ENCODE results near the gene MAP2K2.

Gene MAP2K2

GRCh38 chr19:4098493-4098892, 25.4 kb downstream of the MAP2K2 start:
- TF ChIP-seq GLIS1 (tag by site-specific recombination; IDR thresholded peaks at IDR 0.05) (no peak), GLI2 (tag by site-specific recombination; IDR thresholded peaks at IDR 0.05; ENCODE audit: borderline replicate concordance, low read depth) (no peak), ZNF394 (tag by site-specific recombination; IDR thresholded peaks at IDR 0.05; ENCODE audit: borderline replicate concordance) (no peak), TCF7L2 (IDR thresholded peaks at IDR 0.05; ENCODE audit: borderline replicate concordance, low read depth, low read length) (no peak), MEIS1 (CRISPR knock-in tag; IDR thresholded peaks at IDR 0.05; ENCODE audit: borderline replicate concordance) (no peak), ZNF785 (tag by site-specific recombination; IDR thresholded peaks at IDR 0.05) (no peak), ZNF830 (tag by site-specific recombination; IDR thresholded peaks at IDR 0.05; ENCODE audit: low read depth) (no peak), ZNF837 (tag by site-specific recombination; IDR thresholded peaks at IDR 0.05) (no peak), BCL6B (tag by site-specific recombination; IDR thresholded peaks at IDR 0.05) (no peak), ZNF610 (tag by site-specific recombination; IDR thresholded peaks at IDR 0.05; ENCODE audit: borderline replicate concordance) (no peak), ZNF791 (tag by site-specific recombination; IDR thresholded peaks at IDR 0.05) (no peak), ZEB2 (tag by site-specific recombination; IDR thresholded peaks at IDR 0.05) (no peak), ZNF133 (tag by site-specific recombination; IDR thresholded peaks at IDR 0.05) (no peak)
- TF ChIP-seq, protein P1, sequence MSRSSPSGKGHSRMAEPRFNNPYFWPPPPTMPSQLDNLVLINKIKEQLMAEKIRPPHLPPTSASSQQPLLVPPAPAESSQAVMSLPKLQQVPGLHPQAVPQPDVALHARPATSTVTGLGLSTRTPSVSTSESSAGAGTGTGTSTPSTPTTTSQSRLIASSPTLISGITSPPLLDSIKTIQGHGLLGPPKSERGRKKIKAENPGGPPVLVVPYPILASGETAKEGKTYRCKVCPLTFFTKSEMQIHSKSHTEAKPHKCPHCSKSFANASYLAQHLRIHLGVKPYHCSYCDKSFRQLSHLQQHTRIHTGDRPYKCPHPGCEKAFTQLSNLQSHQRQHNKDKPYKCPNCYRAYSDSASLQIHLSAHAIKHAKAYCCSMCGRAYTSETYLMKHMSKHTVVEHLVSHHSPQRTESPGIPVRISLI (tag by site-specific recombination; IDR thresholded peaks at IDR 0.05), result no peak
- TF ChIP-seq, protein P2, sequence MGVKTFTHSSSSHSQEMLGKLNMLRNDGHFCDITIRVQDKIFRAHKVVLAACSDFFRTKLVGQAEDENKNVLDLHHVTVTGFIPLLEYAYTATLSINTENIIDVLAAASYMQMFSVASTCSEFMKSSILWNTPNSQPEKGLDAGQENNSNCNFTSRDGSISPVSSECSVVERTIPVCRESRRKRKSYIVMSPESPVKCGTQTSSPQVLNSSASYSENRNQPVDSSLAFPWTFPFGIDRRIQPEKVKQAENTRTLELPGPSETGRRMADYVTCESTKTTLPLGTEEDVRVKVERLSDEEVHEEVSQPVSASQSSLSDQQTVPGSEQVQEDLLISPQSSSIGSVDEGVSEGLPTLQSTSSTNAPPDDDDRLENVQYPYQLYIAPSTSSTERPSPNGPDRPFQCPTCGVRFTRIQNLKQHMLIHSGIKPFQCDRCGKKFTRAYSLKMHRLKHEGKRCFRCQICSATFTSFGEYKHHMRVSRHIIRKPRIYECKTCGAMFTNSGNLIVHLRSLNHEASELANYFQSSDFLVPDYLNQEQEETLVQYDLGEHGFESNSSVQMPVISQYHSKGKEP (tag by site-specific recombination; IDR thresholded peaks at IDR 0.05), result no peak
- TF ChIP-seq, protein P3, sequence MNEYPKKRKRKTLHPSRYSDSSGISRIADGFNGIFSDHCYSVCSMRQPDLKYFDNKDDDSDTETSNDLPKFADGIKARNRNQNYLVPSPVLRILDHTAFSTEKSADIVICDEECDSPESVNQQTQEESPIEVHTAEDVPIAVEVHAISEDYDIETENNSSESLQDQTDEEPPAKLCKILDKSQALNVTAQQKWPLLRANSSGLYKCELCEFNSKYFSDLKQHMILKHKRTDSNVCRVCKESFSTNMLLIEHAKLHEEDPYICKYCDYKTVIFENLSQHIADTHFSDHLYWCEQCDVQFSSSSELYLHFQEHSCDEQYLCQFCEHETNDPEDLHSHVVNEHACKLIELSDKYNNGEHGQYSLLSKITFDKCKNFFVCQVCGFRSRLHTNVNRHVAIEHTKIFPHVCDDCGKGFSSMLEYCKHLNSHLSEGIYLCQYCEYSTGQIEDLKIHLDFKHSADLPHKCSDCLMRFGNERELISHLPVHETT (tag by site-specific recombination; IDR thresholded peaks at IDR 0.05), result no peak
- TF ChIP-seq, protein P4, sequence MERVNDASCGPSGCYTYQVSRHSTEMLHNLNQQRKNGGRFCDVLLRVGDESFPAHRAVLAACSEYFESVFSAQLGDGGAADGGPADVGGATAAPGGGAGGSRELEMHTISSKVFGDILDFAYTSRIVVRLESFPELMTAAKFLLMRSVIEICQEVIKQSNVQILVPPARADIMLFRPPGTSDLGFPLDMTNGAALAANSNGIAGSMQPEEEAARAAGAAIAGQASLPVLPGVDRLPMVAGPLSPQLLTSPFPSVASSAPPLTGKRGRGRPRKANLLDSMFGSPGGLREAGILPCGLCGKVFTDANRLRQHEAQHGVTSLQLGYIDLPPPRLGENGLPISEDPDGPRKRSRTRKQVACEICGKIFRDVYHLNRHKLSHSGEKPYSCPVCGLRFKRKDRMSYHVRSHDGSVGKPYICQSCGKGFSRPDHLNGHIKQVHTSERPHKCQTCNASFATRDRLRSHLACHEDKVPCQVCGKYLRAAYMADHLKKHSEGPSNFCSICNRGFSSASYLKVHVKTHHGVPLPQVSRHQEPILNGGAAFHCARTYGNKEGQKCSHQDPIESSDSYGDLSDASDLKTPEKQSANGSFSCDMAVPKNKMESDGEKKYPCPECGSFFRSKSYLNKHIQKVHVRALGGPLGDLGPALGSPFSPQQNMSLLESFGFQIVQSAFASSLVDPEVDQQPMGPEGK (tag by site-specific recombination; IDR thresholded peaks at IDR 0.05), result no peak
- H3K36me3 ChIP-seq (ENCODE audit: control insufficient read depth in 2 of 2, insufficient read depth in 1 of 2, low read length in 2 of 2), result peaks cover 5 to 87% of the 10 kb centered on the region in 2 experiments; a peak in 2 of 3 replicates
- H3K4me3 ChIP-seq (ENCODE audit: low read depth, low read length), result no peak overlapping the region
- no peaks in the 10 kb centered on the region for H3K4me1 ChIP-seq (ENCODE audit: control insufficient read depth, insufficient read depth, low read length)
- H3K9me3 ChIP-seq (ENCODE audit: control insufficient read depth, insufficient read depth, low read depth, low read length), result no peaks in the 10 kb centered on the region
- POLR2A ChIA-PET, result no interaction called here
- no peak overlapping the region for H3K27ac ChIP-seq (ENCODE audit: extremely low read depth, low read depth, low read length)
- CTCF ChIA-PET, result no interaction called here

- peaks cover 5 to 82% of the 10 kb centered on the region in 2 experiments; a peak in 2 of 3 replicates for H3K36me3 ChIP-seq (ENCODE audit: control insufficient read depth in 2 of 2, insufficient read depth in 1 of 2, low read length in 2 of 2)
- no peaks in the 10 kb centered on the region for H3K4me1 ChIP-seq (ENCODE audit: control insufficient read depth, insufficient read depth, low read length)
- no peaks in the 10 kb centered on the region for H3K9me3 ChIP-seq (ENCODE audit: control insufficient read depth, insufficient read depth, low read depth, low read length)
- no peak overlapping the region for H3K27ac ChIP-seq (ENCODE audit: extremely low read depth, low read depth, low read length)
- TF ChIP-seq ZNF629 (tag by site-specific recombination; IDR thresholded peaks at IDR 0.05), result no peak
- TF ChIP-seq ZNF449 (tag by site-specific recombination; IDR thresholded peaks at IDR 0.05), result no peak
- TF ChIP-seq ZNF621 (tag by site-specific recombination; IDR thresholded peaks at IDR 0.05), result no peak
- ChIA-PET CTCF (interaction anchor here (1.2 kb wide), 1 partner anchor 42 kb away, joined by 4 read pairs; no protein-coding TSS in a partner anchor), POLR2A (interaction anchor here (0.7 kb wide), 1 partner anchor 830 kb away, joined by 3 read pairs; no protein-coding TSS in a partner anchor)
- no peak overlapping the region for H3K4me3 ChIP-seq (ENCODE audit: low read depth, low read length)
These were observed 26.4 kb downstream of the MAP2K2 start for GRCh38 chr19:4097501-4097900.

Data from HEK293 (cell line).